Measurements from ENCODE around the gene PRKAG2. TPM values are rescaled to one million over a fixed set of nuclear protein-coding genes. Genes with fewer than 3 reads are reported as not detected.
A peak's percentile ranks its signal among the peaks of the same experiment; 100 is the strongest.

The PRKAG2 gene
- total RNA-seq, 1 experiment from 2014 or later, result 18.9 TPM

GRCh38 chr7:151568956-151569940 is 307.7 kb downstream of the PRKAG2 start:
- no peak for DNase-seq (ENCODE audit: low read depth)

GRCh38 chr7:151566897-151567320 is 310.0 kb downstream of the PRKAG2 start:
- DNase-seq (ENCODE audit: low read depth), result no peak

GRCh38 chr7:151565541-151565940 is 311.4 kb downstream of the PRKAG2 start:
- no peak for DNase-seq (ENCODE audit: low read depth)

GRCh38 chr7:151560243-151560642 is 316.7 kb downstream of the PRKAG2 start:
- DNase-seq (ENCODE audit: low read depth), result no peak

GRCh38 chr7:151559557-151560183 is 317.2 kb downstream of the PRKAG2 start:
- DNase-seq (ENCODE audit: low read depth), result no peak

GRCh38 chr7:151558575-151558974 is 318.3 kb downstream of the PRKAG2 start:
- DNase-seq (ENCODE audit: low read depth), result no peak

- DNase-seq (ENCODE audit: low read depth), result no peak
Measured at GRCh38 chr7:151556592-151556991, 320.3 kb downstream of the PRKAG2 start.

- DNase-seq (ENCODE audit: low read depth), result no peak
Measured at GRCh38 chr7:151553356-151553755, 323.6 kb downstream of the PRKAG2 start.

- no peak for DNase-seq (ENCODE audit: low read depth)
Measured at GRCh38 chr7:151552352-151553028, 324.4 kb downstream of the PRKAG2 start.

- DNase-seq (ENCODE audit: low read depth), result no peak
Measured at GRCh38 chr7:151551820-151552219, 325.1 kb downstream of the PRKAG2 start.

GRCh38 chr7:151550656-151551286 is 326.1 kb downstream of the PRKAG2 start:
- peak; percentile 52 for DNase-seq (ENCODE audit: low read depth)

- DNase-seq (ENCODE audit: low read depth), result no peak
Measured at GRCh38 chr7:151549644-151550043, 327.3 kb downstream of the PRKAG2 start.

GRCh38 chr7:151549083-151549482 is 327.8 kb downstream of the PRKAG2 start:
- DNase-seq (ENCODE audit: low read depth), result no peak

- no peak for DNase-seq (ENCODE audit: low read depth)
Measured at GRCh38 chr7:151544183-151544582, 332.7 kb downstream of the PRKAG2 start.

GRCh38 chr7:151542606-151543130 is 334.2 kb downstream of the PRKAG2 start:
- no peak for DNase-seq (ENCODE audit: low read depth)

- no peak for DNase-seq (ENCODE audit: low read depth)
Measured at GRCh38 chr7:151541709-151542499, 335.0 kb downstream of the PRKAG2 start.

- no peak for DNase-seq (ENCODE audit: low read depth)
Measured at GRCh38 chr7:151540146-151540545, 336.8 kb downstream of the PRKAG2 start.

GRCh38 chr7:151539088-151539671 is 337.7 kb downstream of the PRKAG2 start:
- no peak for DNase-seq (ENCODE audit: low read depth)

- DNase-seq (ENCODE audit: low read depth), result no peak
Measured at GRCh38 chr7:151537818-151538561, 338.9 kb downstream of the PRKAG2 start.

All from HT1080 (cell line).